OCI-LY7 (cell line): ENCODE data around the gene ANKZF1. TPM values are rescaled to one million over a fixed set of nuclear protein-coding genes. Genes with fewer than 3 reads are reported as not detected.
A peak's percentile ranks its signal among the peaks of the same experiment; 100 is the strongest.

Experiments
- BruUV-seq: library from RNA; stranded (reverse); fragments of 400-500 nt; replicated peaks from 2 replicates; lab custom pipeline; 2021; lab: Mats Ljungman, UMichigan
- CTCF ChIA-PET: fragments of 300-600 bp; sonication (Branson Sonifier 250); formaldehyde crosslinking; loops from one replicate; lab custom pipeline; 2022; ENCODE audit warnings: antibody characterized with exemption; ENCODE audit not compliant: unreplicated experiment; lab: Charles Lee
- POLR2A ChIA-PET: fragments of 300-600 bp; sonication (Branson Sonifier 250); formaldehyde crosslinking; loops from one replicate; lab custom pipeline; 2022; ENCODE audit warnings: antibody characterized with exemption; lab: Charles Lee
- DNase-seq: peaks from one replicate; pipeline ENCODE4 v3.0.0-alpha.2; 2015; ENCODE audit warnings: low spot score
- H2AFZ ChIP-seq: fragments of 200-600 bp; sonication (generic), shearing (Covaris generic); 2 replicates; pipeline ENCODE4 v1.6.1; 2014; ENCODE audit warnings: mild to moderate bottlenecking, antibody characterized with exemption, low read length, moderate library complexity
- H3K27ac ChIP-seq: fragments of 200-600 bp; sonication (generic); 2 replicates; pipeline ENCODE4 v1.5.1; 2014; ENCODE audit warnings: mixed run types, low read depth, mild to moderate bottlenecking, moderate library complexity, low read length, inconsistent platforms; ENCODE audit not compliant: poor library complexity, severe bottlenecking
- H3K36me3 ChIP-seq: fragments of 200-600 bp; sonication (generic); 2 replicates; pipeline ENCODE4 v1.6.1; 2014; ENCODE audit warnings: mild to moderate bottlenecking, antibody characterized with exemption, low read length, moderate library complexity, mixed read lengths; ENCODE audit not compliant: insufficient read depth
- H3K4me1 ChIP-seq: fragments of 200-600 bp; sonication (generic); 2 replicates; pipeline ENCODE4 v1.5.1; 2014; ENCODE audit warnings: mild to moderate bottlenecking, low read length; ENCODE audit not compliant: insufficient read depth, poor library complexity, severe bottlenecking
- H3K4me2 ChIP-seq: fragments of 200-600 bp; sonication (generic); 2 replicates; pipeline ENCODE4 v1.6.1; 2014; ENCODE audit warnings: mild to moderate bottlenecking, low read length
- H3K4me3 ChIP-seq: fragments of 200-600 bp; sonication (generic); 2 replicates; pipeline ENCODE4 v1.5.1; 2014; ENCODE audit warnings: mild to moderate bottlenecking, low read depth, low read length; ENCODE audit not compliant: poor library complexity, severe bottlenecking
- H3K79me2 ChIP-seq: fragments of 200-600 bp; sonication (generic); 2 replicates; pipeline ENCODE4 v1.6.1; 2016; ENCODE audit warnings: low read depth, mild to moderate bottlenecking, low read length, moderate library complexity, mixed read lengths; ENCODE audit not compliant: insufficient read depth
- H3K9me2 ChIP-seq: fragments of 200-600 bp; sonication (generic); 2 replicates; pipeline ENCODE4 v1.6.1; 2016; ENCODE audit warnings: mild to moderate bottlenecking, low read length, mixed read lengths; ENCODE audit not compliant: insufficient read depth
- H3K9me3 ChIP-seq: fragments of 200-600 bp; sonication (generic); 2 replicates; pipeline ENCODE4 v1.6.1; 2014; ENCODE audit warnings: mild to moderate bottlenecking, mixed run types, low read length, mixed read lengths
- H4K20me1 ChIP-seq: fragments of 200-600 bp; sonication (generic); 2 replicates; pipeline ENCODE4 v1.6.1; 2014; ENCODE audit warnings: mild to moderate bottlenecking, antibody characterized with exemption, low read length, moderate library complexity, mixed read lengths; ENCODE audit not compliant: insufficient read depth
- EZH2phosphoT487 ChIP-seq: fragments of 200-600 bp; sonication (generic); IDR thresholded peaks from 2 replicates; pipeline ENCODE4 v1.6.1; 2018; ENCODE audit warnings: low read depth, borderline replicate concordance, mild to moderate bottlenecking, mixed run types, antibody characterized with exemption, low read length, moderate library complexity, mixed read lengths
- intact Hi-C: fragments of 100-400 bp; cut with micrococcal nuclease; formaldehyde crosslinking; loops from one replicate; pipeline ENCODE4 v1.10.0; 2022; ENCODE audit not compliant: unreplicated experiment
- total RNA-seq, 2 experiments: library from RNA; depleted of rRNA in 1 of 2; stranded (reverse); fragments of >200 nt in 1 of 2; shearing (Covaris generic) in 1 of 2; gene quantifications; 2 replicates each; pipeline ENCODE4 v1.2.3, GENCODE V29; 2014 to 2022
- TF ChIP-seq, protein P1 (sequence below): fragments of 200-600 bp; sonication (generic); conservative IDR thresholded peaks from 2 replicates; pipeline ENCODE4 v1.5.1; 2014; ENCODE audit warnings: mild to moderate bottlenecking, antibody characterized with exemption, low read length, moderate library complexity, mixed read lengths

The ANKZF1 gene
- total RNA-seq, 2 experiments from 2014 or later = 57.8 to 82.4 TPM

DNA sequence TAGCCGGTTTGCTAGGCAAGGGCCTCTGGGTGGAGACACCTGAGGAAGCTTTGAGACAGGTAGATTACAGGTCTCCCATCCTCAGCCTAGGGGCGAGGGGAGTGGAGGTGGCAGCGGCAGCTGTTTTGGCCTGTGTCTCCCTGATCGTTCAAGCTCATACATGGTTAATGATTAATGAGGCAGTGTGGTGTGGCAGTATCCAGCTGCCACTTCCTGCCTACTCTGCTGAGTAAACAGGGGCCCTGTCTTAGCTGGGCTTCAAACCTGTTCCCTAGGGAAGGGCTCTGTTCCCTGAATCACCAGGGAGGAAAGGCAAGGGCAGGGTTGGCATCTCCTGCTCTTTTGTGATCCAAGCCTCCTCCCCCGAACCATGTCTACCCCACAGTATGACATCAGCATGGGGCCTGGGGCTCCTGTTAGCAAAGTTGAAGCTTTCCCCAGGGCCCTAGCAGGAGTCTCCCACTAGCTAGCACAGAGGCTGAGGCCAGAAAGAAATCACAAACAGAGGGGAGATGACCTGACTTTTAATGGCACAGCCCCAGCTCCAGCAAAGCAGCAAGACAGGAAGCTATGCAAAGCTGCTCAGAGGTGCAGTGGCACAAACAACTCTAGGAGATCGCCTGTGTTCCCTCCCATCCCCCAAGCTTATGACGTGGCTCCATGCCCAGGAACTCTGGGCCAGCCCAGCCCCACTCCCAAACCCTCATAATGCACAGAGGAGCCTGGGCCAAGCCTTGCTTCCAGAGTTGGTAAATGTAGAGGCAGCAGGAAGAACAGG, 19.8 kb downstream of the ANKZF1 start:
- no peaks in the 10 kb centered on the region for H3K9me2 ChIP-seq
- peak; percentile 88 for DNase-seq
- peaks cover 59% of the 10 kb centered on the region for H3K79me2 ChIP-seq
- CTCF ChIA-PET = interaction anchor here (0.7 to 3.3 kb wide), 4 partner anchors 17 to 91 kb away, joined by 4 to 13 read pairs (median 7); partner anchors contain the start of gene DNAJB2
- TF ChIP-seq, protein P1, sequence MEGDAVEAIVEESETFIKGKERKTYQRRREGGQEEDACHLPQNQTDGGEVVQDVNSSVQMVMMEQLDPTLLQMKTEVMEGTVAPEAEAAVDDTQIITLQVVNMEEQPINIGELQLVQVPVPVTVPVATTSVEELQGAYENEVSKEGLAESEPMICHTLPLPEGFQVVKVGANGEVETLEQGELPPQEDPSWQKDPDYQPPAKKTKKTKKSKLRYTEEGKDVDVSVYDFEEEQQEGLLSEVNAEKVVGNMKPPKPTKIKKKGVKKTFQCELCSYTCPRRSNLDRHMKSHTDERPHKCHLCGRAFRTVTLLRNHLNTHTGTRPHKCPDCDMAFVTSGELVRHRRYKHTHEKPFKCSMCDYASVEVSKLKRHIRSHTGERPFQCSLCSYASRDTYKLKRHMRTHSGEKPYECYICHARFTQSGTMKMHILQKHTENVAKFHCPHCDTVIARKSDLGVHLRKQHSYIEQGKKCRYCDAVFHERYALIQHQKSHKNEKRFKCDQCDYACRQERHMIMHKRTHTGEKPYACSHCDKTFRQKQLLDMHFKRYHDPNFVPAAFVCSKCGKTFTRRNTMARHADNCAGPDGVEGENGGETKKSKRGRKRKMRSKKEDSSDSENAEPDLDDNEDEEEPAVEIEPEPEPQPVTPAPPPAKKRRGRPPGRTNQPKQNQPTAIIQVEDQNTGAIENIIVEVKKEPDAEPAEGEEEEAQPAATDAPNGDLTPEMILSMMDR = no peak
- no peak for TF ChIP-seq EZH2phosphoT487
- H3K4me2 ChIP-seq = peak overlapping the region; percentile 93
- peaks cover 76% of the 10 kb centered on the region for H3K4me1 ChIP-seq
- no peak overlapping the region for H2AFZ ChIP-seq
- no peaks in the 10 kb centered on the region for H4K20me1 ChIP-seq
- H3K27ac ChIP-seq = peak overlapping the region; percentile 96
- intact Hi-C loops = loop anchor here (1.0 kb wide), 4 partner anchors 20 to 89 kb away; partner anchors contain the start of genes ANKZF1, ATG9A, NHEJ1 and ZFAND2B
- peak overlapping the region; percentile 84 for H3K4me3 ChIP-seq
- no peaks in the 10 kb centered on the region for H3K9me3 ChIP-seq
- peaks cover 54% of the 10 kb centered on the region for H3K36me3 ChIP-seq
- POLR2A ChIA-PET = interaction anchor here (0.6 to 3.5 kb wide), 14 partner anchors 9 to 311 kb away, joined by 3 to 28 read pairs (median 6); partner anchors contain the start of genes ANKZF1, ATG9A, CNPPD1 and DNPEP
- BruUV-seq = no TSS peak

DNA sequence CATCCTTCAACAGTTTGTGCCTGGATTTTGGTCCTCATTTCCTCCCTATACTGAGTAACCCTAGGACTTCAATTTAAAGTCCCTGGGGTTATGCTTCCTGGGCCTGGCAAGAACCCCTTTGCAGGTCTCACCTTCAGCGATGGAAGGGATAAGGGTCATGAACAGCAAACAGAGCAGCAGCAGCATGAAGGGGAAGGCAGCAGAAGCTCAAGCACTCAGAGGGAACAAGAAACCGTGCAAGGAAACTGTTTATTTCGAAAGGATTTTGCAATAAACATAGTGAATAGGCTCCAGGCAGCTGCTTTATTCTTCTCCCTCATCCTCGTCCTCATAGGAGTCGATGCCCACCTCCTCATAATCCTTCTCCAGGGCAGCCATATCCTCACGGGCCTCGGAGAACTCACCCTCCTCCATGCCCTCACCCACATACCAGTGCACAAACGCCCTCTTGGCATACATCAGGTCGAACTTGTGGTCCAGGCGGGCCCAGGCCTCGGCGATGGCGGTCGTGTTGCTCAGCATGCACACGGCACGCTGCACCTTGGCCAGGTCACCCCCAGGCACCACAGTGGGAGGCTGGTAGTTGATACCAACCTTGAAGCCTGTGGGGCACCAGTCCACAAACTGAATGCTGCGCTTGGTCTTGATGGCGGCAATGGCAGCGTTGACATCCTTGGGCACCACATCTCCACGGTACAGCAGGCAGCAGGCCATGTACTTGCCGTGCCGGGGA, 20.6 kb downstream of the ANKZF1 start:
- no peak overlapping the region for H2AFZ ChIP-seq
- no peaks in the 10 kb centered on the region for H4K20me1 ChIP-seq
- TF ChIP-seq EZH2phosphoT487 = no peak
- TF ChIP-seq, protein P1 = no peak
- DNase-seq = peak; percentile 40
- TSS peak; percentile 68 for BruUV-seq
- H3K9me2 ChIP-seq = no peaks in the 10 kb centered on the region
- ChIA-PET CTCF (interaction anchor here (2.0 to 3.3 kb wide), 2 partner anchors 28 to 45 kb away, joined by 10 to 13 read pairs; partner anchors contain the start of gene DNAJB2), POLR2A (interaction anchor here (0.6 to 3.5 kb wide), 11 partner anchors 8 to 310 kb away, joined by 3 to 28 read pairs (median 6); partner anchors contain the start of genes ANKZF1, ATG9A, CNPPD1 and ZFAND2B)
- H3K4me1 ChIP-seq = peaks cover 78% of the 10 kb centered on the region
- H3K27ac ChIP-seq = peak overlapping the region; percentile 96
- peaks cover 59% of the 10 kb centered on the region for H3K79me2 ChIP-seq
- peak overlapping the region; percentile 93 for H3K4me2 ChIP-seq
- intact Hi-C loops = loop anchor here (10.0 kb wide), 1 partner anchor 355 kb away; no protein-coding TSS in a partner anchor
- H3K4me3 ChIP-seq = peak overlapping the region; percentile 84
- no peaks in the 10 kb centered on the region for H3K9me3 ChIP-seq
- H3K36me3 ChIP-seq = peaks cover 54% of the 10 kb centered on the region
